Right ventricle myocardium inferior (tissue), 1 donor: Measurements from ENCODE around the gene THRB. TPM values are rescaled to one million over a fixed set of nuclear protein-coding genes. Genes with fewer than 3 reads are reported as not detected.

Experiments used
- ATAC-seq: fragments of 200-7000 bp; cut with Tn5 transposase; one replicate; pipeline ENCODE4 v1.9.1; 2020; ENCODE audit warnings: mild to moderate bottlenecking, moderate library complexity
- DNase-seq: peaks from one replicate; pipeline ENCODE4 v3.0.0; 2021; ENCODE audit errors: missing footprints
- intact Hi-C: fragments of 100-400 bp; cut with DNase I; formaldehyde crosslinking; loops from one replicate; pipeline ENCODE4 v1.11.0; 2022
- total RNA-seq: library from RNA; stranded (reverse); fragmentation: NEBNext Ultra II Directional; extraction: Animal tissue kit (Norgen Biotek cat#: 25700); gene quantifications from one replicate; pipeline ENCODE4 v1.2.1, GENCODE V29; 2021
- donor health status: DM: no; HTN: yes; CAD: no; lungs with severe emphysema.

The THRB gene
- total RNA-seq, 1 donor from 2014 or later, result 25.9 TPM

DNA sequence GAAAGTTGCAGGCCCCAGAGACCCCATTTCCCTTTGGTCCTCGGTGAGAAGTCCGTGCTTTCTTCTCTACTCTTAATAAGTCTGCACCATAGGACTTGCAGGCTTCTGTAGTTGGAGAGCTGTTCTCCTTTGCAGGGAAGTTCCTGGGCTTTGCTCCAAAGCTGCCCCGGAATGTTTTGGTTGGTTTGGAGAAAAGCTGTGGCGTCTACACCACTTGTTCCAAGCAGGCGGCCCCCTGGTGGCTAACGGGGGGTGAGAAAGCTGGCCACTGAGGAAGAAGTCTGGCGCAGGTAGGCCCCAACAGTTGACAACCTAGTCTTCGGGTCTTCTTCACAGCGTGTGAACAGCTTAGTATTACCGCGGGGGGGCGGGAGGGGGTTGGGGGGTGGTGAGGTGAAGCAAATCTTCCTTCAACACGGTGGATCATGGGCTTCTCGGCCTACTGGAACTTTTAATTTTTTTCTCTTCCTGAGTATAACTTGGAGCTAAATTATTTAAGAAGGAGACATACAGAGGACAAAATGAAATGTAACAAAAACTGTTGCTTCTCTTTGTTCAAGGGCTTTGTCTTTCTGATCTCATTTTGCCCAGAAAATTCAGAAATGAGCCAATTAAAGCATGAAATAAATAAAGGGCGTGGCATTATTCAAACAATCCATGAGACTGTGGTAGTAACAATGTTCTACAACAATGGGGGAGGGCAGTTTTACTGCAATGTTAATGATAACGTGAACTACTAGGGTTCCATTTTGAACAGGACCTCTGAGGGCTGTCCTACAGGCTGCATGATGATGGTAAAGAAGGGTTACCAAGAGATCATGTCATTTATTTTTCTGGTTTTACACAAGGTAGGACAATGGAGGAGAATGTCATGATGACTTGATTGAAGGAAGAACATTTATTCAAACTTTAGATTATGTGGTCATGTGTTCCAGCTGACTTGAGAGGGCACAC, 2.2 kb upstream of the THRB start:
- peak; percentile 37 for ATAC-seq
- DNase-seq, result peak; percentile 86
- intact Hi-C loops, result loop anchor here (5.0 kb wide), 4 partner anchors 85 to 310 kb away; no protein-coding TSS in a partner anchor

DNA sequence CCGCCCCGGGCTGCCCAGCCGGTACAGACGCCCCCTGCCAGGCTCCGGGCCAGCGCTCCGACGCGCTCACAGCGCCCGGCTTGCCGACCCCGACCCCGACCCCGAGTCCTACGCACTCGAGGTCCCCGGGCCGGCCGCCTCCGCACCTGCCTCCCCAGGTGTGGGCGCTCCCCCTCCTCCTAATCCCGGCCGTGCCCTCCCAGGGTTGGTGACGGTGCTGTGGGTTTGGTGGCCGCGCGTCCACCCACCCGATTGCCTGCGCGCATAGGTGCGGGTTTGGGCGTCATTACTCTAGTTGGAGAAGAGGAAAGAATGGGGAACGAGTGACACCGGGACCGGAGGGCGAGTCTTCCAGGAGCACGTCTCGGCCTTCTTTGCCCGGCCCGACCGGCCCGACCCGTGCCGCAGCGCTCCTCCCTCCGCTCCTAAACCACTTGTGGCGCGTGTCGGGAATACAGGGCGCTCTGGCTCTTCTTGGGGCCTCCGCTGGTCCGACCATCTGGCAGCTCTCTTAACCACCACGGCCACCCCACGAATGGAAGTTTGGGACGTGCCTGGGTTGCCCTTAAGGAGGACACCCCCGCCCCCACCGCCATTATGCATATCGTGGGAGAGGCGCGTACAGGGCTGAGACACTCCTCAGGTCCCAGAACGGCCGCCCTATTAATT, 810 bp upstream of the THRB start:
- peak; percentile 69 for DNase-seq

DNA sequence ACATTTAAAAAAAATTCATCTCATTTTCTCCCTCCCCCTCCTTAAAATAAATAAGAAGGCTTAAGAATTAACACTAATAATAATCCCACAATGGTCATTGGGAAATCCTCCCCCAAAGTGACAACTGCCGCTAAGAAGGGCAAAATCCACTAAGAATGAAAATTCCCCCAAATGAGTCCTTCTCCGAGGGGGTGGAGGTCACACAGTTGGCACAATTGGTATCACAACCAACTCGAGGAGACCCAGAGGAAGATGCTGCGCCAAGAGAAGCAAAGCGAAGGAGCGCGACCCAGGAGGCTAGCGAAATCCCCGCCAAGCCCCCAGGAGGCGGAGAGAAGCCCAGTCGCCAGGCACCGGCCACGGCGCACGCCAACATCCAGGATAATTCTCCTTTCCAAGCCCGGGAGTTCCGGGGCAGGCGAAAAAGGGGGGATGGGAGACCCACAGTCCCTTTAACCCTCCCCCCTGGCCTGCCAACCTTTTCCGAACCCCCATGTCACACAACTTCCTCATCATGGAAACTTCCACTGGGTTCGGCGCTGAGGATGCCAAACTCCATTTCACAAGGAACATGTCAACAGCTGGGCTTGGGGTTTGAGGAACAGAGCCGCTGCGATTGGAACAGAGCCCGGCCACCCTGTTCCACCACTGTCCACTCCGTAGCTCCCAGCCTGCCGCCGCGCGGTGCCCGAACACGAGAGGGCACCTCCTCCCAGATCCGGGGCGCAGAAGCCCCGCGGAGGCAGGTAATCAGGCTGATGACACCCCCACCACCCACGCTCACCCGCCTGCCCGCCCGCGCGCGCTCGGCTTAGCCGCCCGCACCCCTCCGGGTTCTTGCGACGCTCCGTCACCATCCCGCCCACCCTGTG, 668 bp downstream of the THRB start:
- ATAC-seq, result peak; percentile 84
- peak; percentile 91 for DNase-seq
- intact Hi-C loops, result loop anchor here (2.0 to 5.0 kb wide), 5 partner anchors 45 to 232 kb away; no protein-coding TSS in a partner anchor

More for the DNA sequence above, 810 bp upstream of the THRB start:
- peak; percentile 25 for ATAC-seq
- intact Hi-C loops, result loop anchor here (2.0 to 5.0 kb wide), 6 partner anchors 43 to 308 kb away; no protein-coding TSS in a partner anchor

DNA sequence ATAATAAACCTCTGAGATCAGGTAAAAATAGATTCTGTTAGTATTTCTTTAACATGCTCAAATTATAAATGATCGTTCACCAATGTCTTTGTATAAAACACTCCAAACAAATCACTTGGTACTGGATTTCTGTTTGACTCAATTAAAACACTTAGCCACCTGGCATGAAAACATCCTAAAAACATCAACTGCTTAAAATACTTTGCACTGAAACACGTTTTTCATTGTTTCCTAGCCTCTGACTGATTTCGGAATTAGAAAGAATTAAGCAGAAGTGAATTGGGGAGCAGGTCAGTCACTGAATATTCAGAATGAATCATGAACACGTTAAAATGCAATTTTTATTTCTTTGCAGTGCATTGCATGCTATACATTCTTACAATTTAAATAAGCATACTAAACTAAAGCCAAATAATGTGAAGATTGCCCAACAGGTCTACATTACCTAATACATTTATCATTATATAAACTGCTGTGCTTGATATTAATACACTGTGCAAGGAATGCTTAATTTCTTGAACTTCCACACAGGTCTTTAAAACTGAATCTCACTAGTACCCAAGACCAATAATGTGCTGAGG, 1.6 kb downstream of the THRB start:
- intact Hi-C loops, result loop anchor here (5.0 kb wide), 3 partner anchors 46 to 231 kb away; no protein-coding TSS in a partner anchor
- ATAC-seq (no peak), DNase-seq (no peak)

DNA sequence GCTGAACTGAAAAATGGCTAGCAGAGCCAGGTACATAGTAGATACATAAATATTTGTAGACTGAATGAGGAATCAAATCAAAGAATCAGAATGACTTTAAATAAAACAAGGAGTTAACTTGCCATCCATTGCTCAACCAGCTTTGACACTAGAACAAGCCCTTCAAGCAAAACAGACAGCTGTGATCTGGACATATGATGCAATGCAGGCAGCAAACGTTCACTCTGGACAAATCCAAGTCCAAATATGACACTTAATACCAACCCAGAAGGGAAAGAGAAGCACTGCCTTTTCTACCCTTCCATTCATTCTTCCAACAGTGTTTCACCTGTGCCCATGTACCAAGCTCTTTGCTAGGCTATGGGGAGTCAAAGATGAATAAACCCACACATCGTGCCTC, 4.5 kb downstream of the THRB start:
- no peak for ATAC-seq
- intact Hi-C loops, result loop anchor here (5.0 kb wide), 3 partner anchors 43 to 228 kb away; no protein-coding TSS in a partner anchor
- DNase-seq, result no peak

DNA sequence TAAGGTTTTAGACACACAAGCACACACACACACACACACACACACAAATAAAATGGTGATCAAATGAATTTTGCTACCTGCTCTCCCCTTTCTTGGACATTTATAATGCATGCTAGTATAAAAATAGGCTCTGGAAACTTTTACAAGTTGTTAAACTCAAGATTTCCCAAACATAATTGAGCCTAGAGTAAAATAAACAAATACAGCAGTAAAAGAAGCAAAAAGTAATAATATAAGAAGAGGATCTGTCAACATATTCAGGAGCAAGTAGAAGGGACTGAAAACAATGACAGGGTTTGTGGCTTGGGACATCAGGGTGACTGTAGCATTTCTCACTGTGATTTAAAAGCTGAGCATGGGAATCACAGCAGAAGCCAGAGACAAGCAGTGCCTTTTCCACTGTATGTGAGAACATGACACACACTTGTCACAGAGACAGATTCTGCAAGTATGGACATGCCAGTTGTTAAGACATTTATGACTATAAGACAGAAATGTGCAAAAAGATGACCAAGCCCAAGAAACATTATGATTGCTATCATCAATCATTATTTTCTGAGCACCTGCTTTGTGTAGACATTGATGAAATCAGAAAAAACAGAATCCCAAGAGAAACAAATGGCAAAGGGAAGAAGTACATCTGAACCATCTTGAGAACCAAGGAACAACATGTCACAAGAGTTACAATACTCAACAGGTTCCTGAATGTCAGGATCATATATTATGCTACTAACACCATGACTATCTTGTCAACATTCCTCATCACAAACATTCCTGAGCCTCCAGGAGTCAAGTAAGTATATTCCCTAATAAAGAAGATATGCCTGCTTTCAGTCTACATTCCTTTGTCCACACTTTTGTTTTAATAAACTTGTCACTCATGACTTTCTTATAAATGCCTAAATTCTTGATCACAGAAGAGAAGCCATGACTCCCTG, 7.1 kb downstream of the THRB start:
- DNase-seq (no peak), ATAC-seq (no peak)
- intact Hi-C loops, result no loop called here

DNA sequence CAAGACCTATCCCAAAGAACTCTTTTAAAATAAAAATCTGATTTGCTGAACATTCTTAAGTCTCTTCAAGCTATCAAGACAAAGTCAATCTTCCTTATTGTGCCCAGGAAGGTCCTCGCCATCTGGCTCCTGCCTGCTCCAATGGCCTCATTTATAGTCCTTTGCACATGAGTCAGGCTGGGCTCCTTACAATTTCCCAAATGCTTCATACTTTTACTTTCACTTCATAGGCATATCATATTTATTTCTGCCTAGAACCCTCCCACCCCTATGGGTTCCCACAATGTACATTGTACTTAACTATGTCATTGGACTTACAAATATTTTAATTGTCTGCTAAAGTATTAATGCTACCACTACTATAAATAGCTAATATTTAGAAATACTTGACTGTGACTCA, 9.1 kb downstream of the THRB start:
- ATAC-seq (no peak), DNase-seq (no peak)
- intact Hi-C loops, result no loop called here

DNA sequence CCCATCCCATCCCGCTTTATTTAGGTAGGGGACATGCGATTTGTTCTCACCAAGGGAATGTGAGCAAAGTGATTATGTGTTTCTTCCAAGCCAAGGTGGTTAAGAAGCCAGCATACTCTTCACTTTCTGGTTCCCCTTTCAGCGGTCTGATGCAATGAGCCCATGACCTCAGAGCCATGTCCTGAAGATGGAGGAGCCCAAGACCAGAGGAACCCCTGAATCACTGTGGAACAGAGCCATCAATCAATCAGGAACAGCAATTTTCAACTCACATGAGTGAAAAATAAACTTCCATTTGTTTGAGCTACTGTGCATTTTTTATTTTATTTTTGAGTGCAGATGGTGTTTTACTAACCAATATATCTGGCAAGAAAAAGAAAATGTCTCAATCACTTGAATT, 10.8 kb downstream of the THRB start:
- no peak for ATAC-seq
- DNase-seq, result no peak
- intact Hi-C loops, result no loop called here

DNA sequence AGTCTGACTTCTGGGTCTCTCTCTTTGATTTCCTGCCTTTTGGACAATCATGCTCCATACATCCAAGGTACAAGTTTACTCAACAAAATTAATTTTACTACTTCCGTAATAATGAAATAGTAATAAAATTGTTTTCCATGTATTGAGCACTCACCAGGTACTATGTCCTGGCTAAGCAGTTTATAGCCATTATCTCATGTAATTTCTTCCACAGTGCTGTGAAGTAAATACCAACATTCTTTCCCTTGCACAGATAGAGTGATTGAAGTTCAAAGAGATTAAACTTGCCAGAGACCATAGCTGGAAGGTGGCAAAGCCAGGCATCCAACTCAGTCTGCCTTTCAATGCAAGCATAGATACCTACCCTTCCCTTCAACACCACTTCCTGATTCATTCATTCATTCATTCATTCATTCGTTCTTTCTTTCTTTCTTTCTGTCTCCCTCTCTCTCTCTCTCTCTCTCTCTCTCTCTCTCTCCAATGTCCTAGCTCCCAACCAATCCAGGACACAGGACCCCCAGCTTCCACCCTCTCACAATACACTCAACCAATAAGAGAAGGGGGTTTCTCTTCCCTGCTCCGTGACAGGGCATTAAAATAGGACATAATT, 12.4 kb downstream of the THRB start:
- ATAC-seq (no peak), DNase-seq (no peak)
- intact Hi-C loops, result no loop called here

DNA sequence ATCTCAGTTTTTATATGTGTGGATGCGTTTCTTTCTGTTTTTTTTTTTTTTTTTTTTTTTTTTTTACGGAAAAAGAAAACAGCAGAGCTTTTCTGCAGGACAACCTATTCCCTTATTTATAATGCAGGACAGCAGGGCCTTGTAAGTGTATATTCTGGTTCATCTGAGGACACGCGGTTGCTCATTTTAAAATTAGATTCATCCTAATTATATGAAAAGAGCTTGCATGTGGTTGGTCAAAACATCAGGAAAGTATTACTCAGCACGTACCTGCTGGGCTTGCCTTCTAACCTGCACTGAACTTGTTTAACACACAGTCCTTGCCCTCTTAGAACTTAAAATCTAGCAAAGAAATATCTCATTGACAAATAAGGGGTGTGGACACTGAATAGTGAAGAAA, 13.5 kb downstream of the THRB start:
- intact Hi-C loops, result no loop called here
- DNase-seq (no peak), ATAC-seq (no peak)

DNA sequence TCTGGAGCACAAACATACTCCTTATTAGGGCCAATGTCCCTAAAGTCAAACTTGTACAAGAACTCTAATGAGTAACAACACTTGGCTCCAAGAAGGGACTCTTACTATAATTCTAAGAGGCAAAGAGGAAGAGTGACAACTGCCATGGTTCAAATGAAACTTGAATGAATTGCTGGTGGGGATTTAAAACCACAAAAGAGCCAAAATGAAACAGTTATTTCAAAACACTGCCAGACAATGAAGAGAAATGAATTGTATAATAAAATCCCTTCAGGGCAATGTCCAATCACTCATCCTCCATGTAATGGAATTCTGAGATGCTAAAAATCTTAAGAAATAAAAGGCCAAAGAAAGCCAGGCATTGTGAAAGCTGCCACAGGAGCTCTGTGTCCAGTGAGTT, 14.2 kb downstream of the THRB start:
- DNase-seq (no peak), ATAC-seq (no peak)
- intact Hi-C loops, result no loop called here

DNA sequence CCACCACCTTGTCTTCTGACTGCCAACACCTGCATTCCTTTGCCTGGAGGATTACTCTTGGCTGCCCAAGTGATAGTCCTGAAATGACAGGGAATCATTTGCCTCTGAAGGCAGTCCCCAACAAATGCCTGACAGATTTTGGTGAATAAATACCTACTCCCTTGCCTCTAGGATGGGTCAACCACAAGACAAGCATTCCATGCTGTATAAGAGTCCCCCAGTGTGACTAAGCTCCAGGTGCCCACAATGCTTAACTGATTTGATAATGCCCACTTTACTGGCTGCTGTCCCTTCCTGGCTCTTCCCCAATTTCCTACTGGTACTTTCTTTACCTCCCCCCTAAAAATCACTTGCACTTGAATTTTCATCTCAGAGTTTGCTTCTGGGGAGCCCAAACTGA, 14.8 kb downstream of the THRB start:
- intact Hi-C loops, result no loop called here
- no peak for DNase-seq
- ATAC-seq, result no peak

DNA sequence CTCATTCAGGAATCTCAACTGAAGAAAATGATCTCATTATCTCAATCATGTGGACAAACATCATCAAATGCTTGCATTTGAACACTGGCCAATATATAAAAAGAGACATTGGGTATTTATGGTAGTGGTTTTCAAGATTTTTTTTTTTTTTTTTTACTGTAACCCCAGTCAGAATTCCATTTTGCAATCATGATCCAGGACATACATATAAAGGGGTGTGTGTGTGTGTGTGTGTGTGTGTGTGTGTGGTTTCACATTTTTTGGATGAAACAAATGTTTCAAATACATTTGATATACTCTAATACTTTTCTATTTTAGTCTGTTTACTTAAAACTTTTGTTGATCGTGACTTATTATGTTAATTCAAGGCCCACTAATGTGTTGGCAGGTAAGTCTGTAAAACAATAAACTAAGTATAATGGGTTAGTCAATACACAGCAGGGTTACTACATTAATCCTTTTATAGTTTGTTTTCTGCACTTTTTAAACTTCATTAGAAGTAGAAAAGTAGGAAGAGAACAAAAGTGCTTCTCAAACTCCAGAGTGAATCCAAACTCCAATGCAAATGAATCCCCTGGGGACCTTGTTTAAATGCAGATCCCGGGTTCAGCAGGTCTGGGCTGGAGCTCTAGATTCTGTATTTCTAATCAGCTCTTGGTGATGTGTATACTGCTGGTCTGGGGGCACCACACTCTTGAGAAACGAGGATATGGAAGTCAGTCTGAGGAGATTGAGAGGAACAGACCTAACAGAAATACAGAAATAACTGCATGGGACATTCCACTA, 17.6 kb downstream of the THRB start:
- DNase-seq, result no peak
- intact Hi-C loops, result no loop called here
- ATAC-seq, result no peak

DNA sequence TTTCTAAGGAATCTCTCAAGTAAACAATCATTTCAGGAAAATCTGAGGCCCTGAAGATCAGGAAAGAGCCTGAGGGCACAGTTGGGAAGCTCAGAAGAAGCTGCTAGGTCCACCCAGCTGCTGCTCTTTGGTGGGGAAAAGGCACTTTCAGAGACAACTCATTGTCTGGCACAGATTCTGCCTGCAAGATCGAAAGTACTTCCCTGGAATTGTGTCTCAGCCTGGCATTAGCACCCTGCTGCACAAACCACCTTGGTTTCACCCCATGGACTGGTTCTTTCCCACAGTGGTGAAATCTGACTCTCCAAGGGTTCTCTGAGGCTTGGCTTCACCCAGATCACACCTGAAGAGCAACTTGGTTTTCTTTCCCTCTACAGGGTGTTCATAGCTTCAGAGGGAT, 18.7 kb downstream of the THRB start:
- no peak for DNase-seq
- intact Hi-C loops, result no loop called here
- no peak for ATAC-seq

DNA sequence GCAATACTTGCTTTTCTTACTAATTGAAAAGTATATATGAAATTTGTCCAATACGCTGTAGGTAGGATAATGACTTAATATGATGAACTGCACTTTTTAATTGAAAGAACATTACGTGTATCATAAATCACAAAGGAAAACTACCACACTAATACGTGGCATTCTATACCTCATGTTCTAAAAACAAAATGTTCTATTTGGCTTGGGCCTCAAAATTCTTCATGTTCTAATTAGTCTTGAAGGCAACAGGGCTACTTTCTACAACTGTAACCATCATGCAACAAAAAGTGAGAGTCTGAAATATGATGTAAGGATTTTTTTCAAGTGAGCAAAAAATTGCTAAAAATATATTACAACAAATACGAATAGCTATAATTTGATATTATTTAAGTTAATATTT, 19.8 kb downstream of the THRB start:
- ATAC-seq, result no peak
- intact Hi-C loops, result no loop called here
- DNase-seq, result no peak

DNA sequence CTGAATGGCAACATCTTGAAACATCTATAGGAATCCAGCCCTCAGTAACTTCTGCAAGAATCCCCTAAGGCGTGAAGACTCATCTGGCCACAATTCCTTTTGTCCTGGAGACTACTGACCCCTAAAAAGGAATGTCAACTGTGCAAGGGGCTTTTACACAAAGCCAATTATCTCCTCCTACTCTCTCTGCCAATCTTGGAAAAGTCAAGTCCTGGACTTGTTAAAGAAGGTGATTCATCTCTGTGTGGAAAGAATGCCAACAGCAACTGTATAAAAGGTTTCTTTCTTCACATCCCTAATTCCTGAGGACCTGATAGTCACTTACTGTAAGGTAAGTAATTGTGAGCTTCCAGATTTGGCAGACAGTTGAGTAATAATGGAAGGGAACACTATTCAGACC, 22.3 kb downstream of the THRB start:
- ATAC-seq, result no peak
- intact Hi-C loops, result no loop called here
- DNase-seq, result no peak
